WTC11 (cell line): ENCODE data around the gene FOXO3B. TPM values are rescaled to one million over a fixed set of nuclear protein-coding genes. Genes with fewer than 3 reads are reported as not detected.
A peak's percentile ranks its signal among the peaks of the same experiment; 100 is the strongest.
"Not testable (repeated sequence)": the region's sequence is repeated elsewhere in the genome, so short reads cannot be mapped to it uniquely, and the experiment has no call there.

Experiments
- ATAC-seq: fragments of 200-7000 bp; cut with Tn5 transposase; 2 replicates; pipeline ENCODE4 v1.10.0; 2021; ENCODE audit warnings: mild to moderate bottlenecking, moderate library complexity
- Bru-seq: library from RNA; stranded (reverse); fragments of 400-500 nt; gene quantifications from one replicate; lab custom pipeline; 2021; lab: Mats Ljungman, UMichigan
- CTCF ChIA-PET: fragments of 300-600 bp; sonication (Branson Sonifier 250); formaldehyde crosslinking; loops from one replicate; lab custom pipeline; 2021; ENCODE audit warnings: antibody characterized with exemption; lab: Charles Lee
- POLR2A ChIA-PET: fragments of 350-600 bp; sonication (Branson Sonifier 250); formaldehyde crosslinking; loops from one replicate; lab custom pipeline; 2021; ENCODE audit warnings: antibody characterized with exemption; lab: Charles Lee
- DNase-seq: peaks from one replicate; pipeline ENCODE4 v3.0.0; 2021; ENCODE audit warnings: low spot score
- H3K27ac Mint-ChIP-seq: 2 replicates; pipeline ENCODE4 v1.8.0; 2021; ENCODE audit warnings: mixed read lengths
- H3K27me3 Mint-ChIP-seq: 2 replicates; pipeline ENCODE4 v1.8.0; 2021; ENCODE audit warnings: low read depth, mild to moderate bottlenecking, moderate library complexity, mixed read lengths
- H3K36me3 Mint-ChIP-seq: 2 replicates; pipeline ENCODE4 v1.8.0; 2021; ENCODE audit warnings: mixed read lengths
- H3K4me1 Mint-ChIP-seq: 2 replicates; pipeline ENCODE4 v1.8.0; 2022; ENCODE audit warnings: mixed read lengths
- H3K4me3 Mint-ChIP-seq: 2 replicates; pipeline ENCODE4 v1.8.0; 2021; ENCODE audit warnings: mild to moderate bottlenecking, moderate library complexity, mixed read lengths
- H3K9me3 Mint-ChIP-seq: 2 replicates; pipeline ENCODE4 v1.8.0; 2021; ENCODE audit warnings: mixed read lengths
- CTCF ChIP-seq: fragments of 200-600 bp; IDR thresholded peaks from 2 replicates; pipeline ENCODE4 v1.8.0; 2022; ENCODE audit warnings: antibody characterized with exemption
- ZNF423 ChIP-seq: fragments of 250-450 bp; sonication (Bioruptor Pico); IDR thresholded peaks from 2 replicates; pipeline ENCODE4 v2.1.2; 2022; ENCODE audit warnings: mild to moderate bottlenecking, moderate library complexity
- long read RNA-seq, 3 experiments: library from RNA in 1 of 3; library from capped mRNA in 1 of 3; library from polyadenylated mRNA in 1 of 3; unstranded in 2 of 3; stranded (forward) in 1 of 3; transcript quantifications; one replicate each; pipeline ENCODE4 v2.0.0, GENCODE V29; 2021
- total RNA-seq: library from RNA; stranded (reverse); gene quantifications from 3 replicates; pipeline ENCODE4 v1.2.3, GENCODE V29; 2021

The FOXO3B gene
- total RNA-seq = 9.9 to 11.9 TPM (median 10.7 TPM) in 3 replicates
- Bru-seq, nascent RNA = percentile 70 among the genes with signal in this experiment
- long read RNA-seq, experiment 1, transcript FOXO3B-201 (1 exons, 1,928 nt) = major isoform, 6 of 6 reads
- long read RNA-seq, experiment 1, partial matches to known transcripts = 0 of 6 reads
- long read RNA-seq, experiment 1, other reads (novel, unspliced or antisense) = 0 of 6 reads
- long read RNA-seq, experiment 2, partial matches to known transcripts = 0 of 3 reads
- long read RNA-seq, experiment 2, other reads (novel, unspliced or antisense) = 0 of 3 reads
- long read RNA-seq, experiment 3 = 0 reads

- H3K4me1 Mint-ChIP-seq, CTCF ChIA-PET, H3K27me3 Mint-ChIP-seq, H3K9me3 Mint-ChIP-seq, POLR2A ChIA-PET: not testable (repeated sequence)
- H3K27ac Mint-ChIP-seq = 0 out of 2 replicates have a peak within 1 kb of the TSS, but pooled peaks have one; percentile 16
- peaks cover 15% of the 10 kb centered on the region for H3K36me3 Mint-ChIP-seq
- DNase-seq (peak; percentile 85), ATAC-seq (peak; percentile 93)
- H3K4me3 Mint-ChIP-seq = peak within 1 kb of the TSS; percentile 71
These were observed at the start of gene FOXO3B for GRCh38 chr17:18681767-18682571. TSS of gene FOXO3B (minus strand) at chr17:18682314. CDS start at chr17:18681651, 663 bp downstream.

GRCh38 chr17:18723509-18723908 is 41.4 kb upstream of the FOXO3B start:
- H3K27me3 Mint-ChIP-seq, H3K27ac Mint-ChIP-seq, H3K9me3 Mint-ChIP-seq, CTCF ChIA-PET, DNase-seq, POLR2A ChIA-PET, H3K36me3 Mint-ChIP-seq, H3K4me3 Mint-ChIP-seq, ATAC-seq: not testable (repeated sequence)
- peaks cover 12% of the 10 kb centered on the region for H3K4me1 Mint-ChIP-seq

- not testable (repeated sequence) for ATAC-seq, H3K27me3 Mint-ChIP-seq
- H3K4me1 Mint-ChIP-seq = peaks cover 12% of the 10 kb centered on the region
These were observed 40.5 kb upstream of the FOXO3B start for GRCh38 chr17:18722612-18723011.

GRCh38 chr17:18721775-18722547 is 39.8 kb upstream of the FOXO3B start:
- H3K4me3 Mint-ChIP-seq = not testable (repeated sequence)
- peaks cover 12% of the 10 kb centered on the region for H3K4me1 Mint-ChIP-seq

More at GRCh38 chr17:18722612-18723011, 40.5 kb upstream of the FOXO3B start:
- CTCF ChIA-PET, H3K36me3 Mint-ChIP-seq, DNase-seq, H3K4me3 Mint-ChIP-seq, H3K27ac Mint-ChIP-seq, POLR2A ChIA-PET, H3K9me3 Mint-ChIP-seq: not testable (repeated sequence)

GRCh38 chr17:18719428-18720110 is 37.5 kb upstream of the FOXO3B start:
- H3K27me3 Mint-ChIP-seq, H3K9me3 Mint-ChIP-seq, DNase-seq, H3K4me3 Mint-ChIP-seq, H3K36me3 Mint-ChIP-seq, POLR2A ChIA-PET, CTCF ChIA-PET: not testable (repeated sequence)
- Mint-ChIP-seq H3K4me1 (peaks cover 12% of the 10 kb centered on the region), H3K27ac (peak overlapping the region; percentile 48)
- peak; percentile 35 for ATAC-seq

More at GRCh38 chr17:18721775-18722547, 39.8 kb upstream of the FOXO3B start:
- H3K27ac Mint-ChIP-seq, CTCF ChIA-PET, DNase-seq, H3K9me3 Mint-ChIP-seq, H3K27me3 Mint-ChIP-seq, ATAC-seq, H3K36me3 Mint-ChIP-seq, POLR2A ChIA-PET: not testable (repeated sequence)

GRCh38 chr17:18718643-18719427 is 36.7 kb upstream of the FOXO3B start:
- CTCF ChIA-PET, H3K27me3 Mint-ChIP-seq, H3K36me3 Mint-ChIP-seq, H3K4me3 Mint-ChIP-seq, H3K9me3 Mint-ChIP-seq, POLR2A ChIA-PET: not testable (repeated sequence)
- Mint-ChIP-seq H3K4me1 (peaks cover 12% of the 10 kb centered on the region), H3K27ac (peak overlapping the region; percentile 95)
- peak; percentile 80 for ATAC-seq
- peak; percentile 60 for DNase-seq
- peak; percentile 87 for TF ChIP-seq ZNF423 (CRISPR knock-in tag)

GRCh38 chr17:18712354-18712999 is 30.4 kb upstream of the FOXO3B start:
- peak; percentile 25; the same call in 1 of the 2 replicates for TF ChIP-seq CTCF
- H3K27me3 Mint-ChIP-seq, H3K27ac Mint-ChIP-seq, H3K4me1 Mint-ChIP-seq, H3K4me3 Mint-ChIP-seq, POLR2A ChIA-PET, CTCF ChIA-PET, H3K9me3 Mint-ChIP-seq, H3K36me3 Mint-ChIP-seq: not testable (repeated sequence)
- peak; percentile 60 for ATAC-seq
- DNase-seq = peak; percentile 66

GRCh38 chr17:18708215-18708614 is 26.1 kb upstream of the FOXO3B start:
- ATAC-seq, DNase-seq, CTCF ChIA-PET, POLR2A ChIA-PET, H3K4me3 Mint-ChIP-seq, H3K36me3 Mint-ChIP-seq, H3K27me3 Mint-ChIP-seq, H3K9me3 Mint-ChIP-seq, H3K4me1 Mint-ChIP-seq, H3K27ac Mint-ChIP-seq: not testable (repeated sequence)

- H3K27me3 Mint-ChIP-seq, H3K27ac Mint-ChIP-seq, H3K4me3 Mint-ChIP-seq, H3K36me3 Mint-ChIP-seq, DNase-seq, H3K9me3 Mint-ChIP-seq, ATAC-seq, POLR2A ChIA-PET, H3K4me1 Mint-ChIP-seq, CTCF ChIA-PET: not testable (repeated sequence)
These were observed 23.8 kb upstream of the FOXO3B start for GRCh38 chr17:18705955-18706354.
